HPDE6-E6E7 (cell line): ENCODE data around the gene DCAF11.

Experiments
- DNase-seq: peaks from one replicate; pipeline ENCODE4 v3.0.0; 2011; ENCODE audit warnings: missing footprints; ENCODE audit errors: extremely low spot score

DCAF11 gene

GRCh38 chr14:24139272-24139934 is 24.8 kb downstream of the DCAF11 start:
- DNase-seq, result no peak

DNA sequence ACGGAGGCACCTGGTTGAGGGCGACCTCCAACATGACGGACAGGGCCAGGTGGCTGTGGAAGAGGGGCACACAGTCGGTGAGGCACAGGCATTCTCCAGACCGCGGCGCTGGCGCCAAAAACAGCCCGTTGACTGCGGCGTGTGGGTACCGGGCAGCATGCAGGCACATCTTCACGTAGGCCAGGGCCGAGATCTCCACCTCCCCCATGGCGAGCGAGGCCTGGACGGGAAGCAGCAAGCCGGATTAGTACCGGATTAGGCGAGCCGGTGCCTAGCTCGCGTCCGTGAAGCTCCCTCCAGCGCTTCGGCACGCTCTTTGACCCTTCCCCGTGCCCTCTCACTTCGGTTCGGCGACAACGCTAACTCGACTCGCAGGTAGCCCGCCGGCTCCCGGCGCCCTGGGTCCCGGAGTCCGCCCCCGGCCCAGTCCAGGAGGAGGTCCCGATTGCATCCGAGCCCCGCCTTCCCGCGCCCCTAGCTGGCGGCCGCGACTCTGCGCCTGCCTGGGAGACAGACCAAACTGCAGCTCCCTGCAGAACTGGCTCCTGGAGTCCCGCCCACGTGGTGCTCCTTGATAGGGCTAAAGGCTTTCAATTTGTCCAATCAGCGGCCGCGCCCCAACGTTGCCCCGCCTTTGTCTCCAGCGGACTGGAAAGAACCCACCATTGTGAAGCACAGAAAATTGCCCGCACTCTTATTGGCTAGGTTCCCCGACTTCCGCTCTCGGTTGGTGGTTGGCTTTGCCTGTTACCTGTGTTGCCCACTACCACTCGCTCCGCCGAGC is 26.7 kb downstream of the DCAF11 start, which contains the start of gene EMC9:
Gene EMC9 (minus strand): TSS at position 495 of the 784 bp plus-strand sequence. CDS start 287 bp downstream, at position 208.
- peak; percentile 95 for DNase-seq

DNA sequence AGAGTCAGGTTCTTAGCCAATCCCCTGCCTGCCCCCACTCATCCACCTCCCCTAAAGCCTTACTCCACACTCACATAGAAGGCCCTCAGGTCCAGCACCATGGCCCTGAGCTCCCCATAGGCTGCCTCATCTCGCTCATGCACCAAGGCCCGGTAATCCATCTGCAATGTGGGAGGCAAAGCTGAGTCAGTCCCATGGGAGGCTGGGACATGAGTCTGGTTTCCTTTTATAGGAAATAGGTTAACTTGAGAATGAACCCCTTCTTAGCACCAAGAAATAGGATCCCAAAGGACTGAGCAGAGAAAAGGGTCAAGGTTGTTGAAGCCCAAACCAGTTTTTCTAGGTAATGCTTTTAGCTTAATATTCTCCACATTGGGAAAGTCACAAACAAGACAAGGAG is 28.9 kb downstream of the DCAF11 start:
- no peak for DNase-seq

DNA sequence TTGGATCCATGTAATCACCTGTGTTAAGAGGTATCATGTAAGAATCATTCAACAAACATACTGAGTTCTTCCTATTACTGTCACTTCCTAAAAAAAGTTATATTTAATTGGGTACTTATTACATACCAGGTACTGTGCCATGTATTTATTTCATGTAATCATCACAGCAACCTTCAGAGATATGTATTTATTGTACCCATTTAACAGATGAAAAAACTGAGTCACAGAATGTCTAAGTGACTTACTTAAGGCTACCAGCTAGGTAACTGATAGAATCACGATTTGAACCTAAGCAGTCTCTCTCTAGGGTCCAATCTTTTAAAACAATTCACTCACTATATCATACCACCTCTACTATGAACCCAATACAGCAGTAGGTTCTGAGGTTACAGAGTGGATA is 29.9 kb downstream of the DCAF11 start:
- no peak for DNase-seq

DNA sequence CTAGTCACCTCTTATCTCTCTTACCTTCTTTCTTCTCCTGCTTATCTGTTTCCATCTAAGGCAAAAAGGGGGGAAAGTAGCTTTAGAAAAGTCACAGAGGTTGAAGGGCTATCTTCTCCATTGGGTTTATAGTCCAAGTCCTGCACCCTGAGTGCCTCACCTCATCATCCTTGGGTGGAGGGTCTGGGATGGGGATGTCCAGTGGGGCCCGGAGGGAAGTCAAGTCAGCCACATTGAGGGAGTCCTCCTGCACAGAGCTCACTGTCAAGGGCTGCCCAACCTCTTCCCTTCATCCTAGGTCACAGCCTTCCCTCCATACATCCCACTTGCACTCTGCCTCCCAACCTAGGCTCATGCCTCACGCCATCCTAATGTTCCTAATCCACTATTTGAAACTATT is 30.6 kb downstream of the DCAF11 start:
- no peak for DNase-seq

GRCh38 chr14:24145690-24146452 is 31.3 kb downstream of the DCAF11 start:
- DNase-seq, result no peak

- peak; percentile 98 for DNase-seq
Observed at GRCh38 chr14:24146453-24146977, 31.9 kb downstream of the DCAF11 start, which contains the start of gene PSME2. TSS of gene PSME2 (minus strand) at chr14:24146610. CDS start at chr14:24146581, 29 bp downstream.

GRCh38 chr14:24146978-24147760 is 32.6 kb downstream of the DCAF11 start, which contains the start of gene RNF31:
TSS of gene RNF31 (plus strand) at chr14:24147498. CDS start at chr14:24147699, 201 bp downstream.
- DNase-seq, result peak; percentile 94

GRCh38 chr14:24147761-24148428 is 33.3 kb downstream of the DCAF11 start:
- no peak for DNase-seq

DNA sequence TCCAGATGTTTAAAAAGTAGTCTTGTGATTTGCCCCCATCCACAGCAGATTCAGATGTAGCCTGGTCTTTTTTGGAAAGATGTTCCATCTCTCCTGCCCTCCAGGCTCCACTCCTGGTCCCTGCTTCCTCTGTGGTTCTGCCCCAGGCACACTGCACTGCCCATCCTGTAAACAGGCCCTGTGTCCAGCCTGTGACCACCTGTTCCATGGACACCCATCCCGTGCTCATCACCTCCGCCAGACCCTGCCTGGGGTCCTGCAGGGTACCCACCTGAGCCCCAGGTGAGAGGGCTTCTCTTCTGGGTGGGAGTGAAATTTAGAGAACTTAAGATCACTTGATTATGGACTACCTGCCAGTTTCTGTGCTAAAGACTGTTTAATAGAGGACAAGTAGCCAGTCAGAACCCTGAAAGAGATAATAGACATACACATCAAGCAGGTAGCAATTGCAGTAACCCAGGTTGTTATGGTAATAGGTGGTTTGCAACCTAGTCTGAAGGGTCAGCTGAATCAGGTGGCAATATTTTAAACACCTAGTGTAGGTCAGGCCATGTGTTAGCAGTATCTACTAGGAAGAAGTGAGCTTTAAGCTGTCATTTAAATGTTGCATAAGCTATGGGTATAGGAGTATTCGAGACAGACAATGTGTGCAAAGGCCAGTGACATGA is 34.9 kb downstream of the DCAF11 start:
- DNase-seq, result no peak

DNA sequence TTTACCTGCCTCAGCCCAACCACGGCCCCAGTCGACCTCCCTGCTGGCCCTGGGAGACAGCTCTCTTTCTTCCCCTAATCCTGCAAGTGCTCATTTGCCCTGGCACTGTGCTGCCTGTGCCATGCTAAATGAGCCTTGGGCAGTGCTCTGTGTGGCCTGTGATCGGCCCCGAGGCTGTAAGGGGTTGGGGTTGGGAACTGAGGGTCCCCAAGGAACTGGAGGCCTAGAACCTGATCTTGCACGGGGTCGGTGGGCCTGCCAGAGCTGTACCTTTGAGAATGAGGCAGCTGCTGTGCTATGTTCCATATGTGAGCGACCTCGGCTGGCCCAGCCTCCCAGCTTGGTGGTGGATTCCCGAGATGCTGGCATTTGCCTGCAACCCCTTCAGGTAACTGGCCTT is 35.5 kb downstream of the DCAF11 start:
- DNase-seq, result no peak

DNA sequence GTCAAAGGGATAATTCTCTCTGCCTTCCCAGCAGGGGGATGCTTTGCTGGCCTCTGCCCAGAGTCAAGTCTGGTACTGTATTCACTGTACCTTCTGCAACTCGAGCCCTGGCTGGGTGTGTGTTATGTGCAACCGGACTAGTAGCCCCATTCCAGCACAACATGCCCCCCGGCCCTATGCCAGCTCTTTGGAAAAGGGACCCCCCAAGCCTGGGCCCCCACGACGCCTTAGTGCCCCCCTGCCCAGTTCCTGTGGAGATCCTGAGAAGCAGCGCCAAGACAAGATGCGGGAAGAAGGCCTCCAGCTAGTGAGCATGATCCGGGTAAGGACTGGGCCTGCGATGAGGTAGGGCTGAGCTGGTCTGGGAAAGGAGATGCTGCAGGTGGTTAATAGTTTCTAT is 36.0 kb downstream of the DCAF11 start:
- DNase-seq, result no peak

- DNase-seq, result no peak
Observed at GRCh38 chr14:24150993-24151392, 36.4 kb downstream of the DCAF11 start.

GRCh38 chr14:24151404-24152080 is 37.0 kb downstream of the DCAF11 start:
- no peak for DNase-seq

DNA sequence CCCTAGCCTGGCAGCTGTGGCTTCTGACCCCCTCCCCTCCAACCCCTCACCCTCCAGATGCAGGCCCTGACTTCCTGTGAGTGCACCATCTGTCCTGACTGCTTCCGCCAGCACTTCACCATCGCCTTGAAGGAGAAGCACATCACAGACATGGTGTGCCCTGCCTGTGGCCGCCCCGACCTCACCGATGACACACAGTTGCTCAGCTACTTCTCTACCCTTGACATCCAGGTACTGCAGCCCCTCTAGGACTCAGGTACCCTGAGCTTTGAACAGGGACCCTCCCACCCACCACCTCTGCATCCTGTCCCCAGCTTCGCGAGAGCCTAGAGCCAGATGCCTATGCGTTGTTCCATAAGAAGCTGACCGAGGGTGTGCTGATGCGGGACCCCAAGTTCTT is 40.5 kb downstream of the DCAF11 start:
- DNase-seq, result no peak

- no peak for DNase-seq
Observed at GRCh38 chr14:24156840-24157239, 42.3 kb downstream of the DCAF11 start.

- no peak for DNase-seq
Observed at GRCh38 chr14:24157331-24157730, 42.8 kb downstream of the DCAF11 start.

GRCh38 chr14:24159777-24160498 is 45.4 kb downstream of the DCAF11 start:
- DNase-seq, result no peak

- no peak for DNase-seq
Observed at GRCh38 chr14:24160499-24160849, 45.9 kb downstream of the DCAF11 start.
